Left kidney (tissue), 2 donors: ENCODE results near the gene DNAJC11. TPM values are rescaled to one million over a fixed set of nuclear protein-coding genes. Genes with fewer than 3 reads are reported as not detected.
"Not testable (repeated sequence)": the region's sequence is repeated elsewhere in the genome, so short reads cannot be mapped to it uniquely, and the experiment has no call there.

Experiments used
- DNase-seq: peaks from one replicate; pipeline ENCODE4 v3.0.0-alpha.2; 2013
- polyA plus RNA-seq: library from polyadenylated mRNA; unstranded; fragments of 120-200 nt; gene quantifications from one replicate; pipeline ENCODE4 v1.2.1, GENCODE V29; 2013; ENCODE audit not compliant: insufficient read length

The DNAJC11 gene
- polyA plus RNA-seq, 1 donor: 83.3 TPM

DNA sequence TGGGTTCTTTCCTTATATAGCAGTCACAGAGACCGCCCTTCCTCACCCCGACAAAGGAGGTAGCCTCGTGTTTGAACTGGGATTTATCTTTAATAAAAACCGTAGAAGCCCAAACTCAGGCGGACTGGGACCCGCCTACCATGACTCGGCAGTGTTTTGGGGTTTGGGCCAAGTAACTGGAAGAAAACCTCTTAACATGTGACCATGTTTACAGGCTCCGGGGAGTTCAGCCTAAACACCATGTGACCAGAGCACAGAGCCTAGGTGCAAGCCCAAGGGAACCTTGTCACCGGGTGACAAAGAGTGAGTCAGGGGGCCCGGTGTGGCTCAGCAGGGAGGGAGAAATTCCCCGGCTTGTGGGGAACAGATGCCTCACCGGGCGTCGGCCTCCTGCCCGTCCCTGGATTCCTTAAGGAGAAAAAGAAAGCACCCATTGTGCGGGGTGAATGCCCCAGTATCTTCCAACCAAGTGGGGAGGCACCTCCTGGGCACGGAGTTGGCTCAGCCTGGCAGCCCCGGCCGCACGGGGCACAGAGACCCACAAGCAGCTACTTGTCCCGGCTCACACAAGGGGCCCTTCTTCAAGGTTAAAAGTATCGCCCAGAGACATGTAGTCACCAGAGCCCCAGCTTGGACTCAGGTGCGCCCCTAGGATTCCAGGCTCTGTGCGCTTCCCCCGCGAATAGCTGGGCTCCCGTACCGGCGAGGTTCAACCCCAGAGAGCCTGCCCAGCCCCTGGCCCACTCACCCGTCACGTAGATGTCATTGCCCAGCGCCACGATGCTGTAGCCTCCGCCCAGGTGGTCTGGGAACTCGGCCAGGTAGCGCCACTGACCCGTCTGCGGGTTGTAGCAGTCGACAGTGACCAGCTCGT, 100.3 kb downstream of the DNAJC11 start:
- no peak for DNase-seq

- DNase-seq: no peak
Measured at GRCh38 chr1:6600410-6601048, 101.1 kb downstream of the DNAJC11 start.

GRCh38 chr1:6599991-6600390, 101.6 kb downstream of the DNAJC11 start:
- DNase-seq: not testable (repeated sequence)

- DNase-seq: no peak
Measured at GRCh38 chr1:6599141-6599975, 102.3 kb downstream of the DNAJC11 start.

DNA sequence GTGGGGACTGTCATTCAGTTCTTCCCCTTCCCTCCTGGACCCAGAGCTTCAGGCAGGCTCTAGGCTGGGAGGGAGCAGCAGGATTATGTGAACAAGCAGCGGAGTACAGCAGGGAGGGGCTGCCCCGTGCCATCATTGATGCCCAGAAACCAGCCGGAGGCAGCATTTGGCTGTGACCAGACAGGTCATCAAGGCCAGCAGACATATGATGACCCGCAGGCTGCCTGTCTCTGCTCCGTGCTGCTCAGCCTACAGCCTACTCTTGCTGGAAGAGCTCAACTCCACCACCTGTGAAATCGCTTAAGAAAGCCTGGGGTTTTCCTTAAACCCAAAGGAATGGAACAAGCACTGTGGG, 103.9 kb downstream of the DNAJC11 start:
- DNase-seq: no peak

DNA sequence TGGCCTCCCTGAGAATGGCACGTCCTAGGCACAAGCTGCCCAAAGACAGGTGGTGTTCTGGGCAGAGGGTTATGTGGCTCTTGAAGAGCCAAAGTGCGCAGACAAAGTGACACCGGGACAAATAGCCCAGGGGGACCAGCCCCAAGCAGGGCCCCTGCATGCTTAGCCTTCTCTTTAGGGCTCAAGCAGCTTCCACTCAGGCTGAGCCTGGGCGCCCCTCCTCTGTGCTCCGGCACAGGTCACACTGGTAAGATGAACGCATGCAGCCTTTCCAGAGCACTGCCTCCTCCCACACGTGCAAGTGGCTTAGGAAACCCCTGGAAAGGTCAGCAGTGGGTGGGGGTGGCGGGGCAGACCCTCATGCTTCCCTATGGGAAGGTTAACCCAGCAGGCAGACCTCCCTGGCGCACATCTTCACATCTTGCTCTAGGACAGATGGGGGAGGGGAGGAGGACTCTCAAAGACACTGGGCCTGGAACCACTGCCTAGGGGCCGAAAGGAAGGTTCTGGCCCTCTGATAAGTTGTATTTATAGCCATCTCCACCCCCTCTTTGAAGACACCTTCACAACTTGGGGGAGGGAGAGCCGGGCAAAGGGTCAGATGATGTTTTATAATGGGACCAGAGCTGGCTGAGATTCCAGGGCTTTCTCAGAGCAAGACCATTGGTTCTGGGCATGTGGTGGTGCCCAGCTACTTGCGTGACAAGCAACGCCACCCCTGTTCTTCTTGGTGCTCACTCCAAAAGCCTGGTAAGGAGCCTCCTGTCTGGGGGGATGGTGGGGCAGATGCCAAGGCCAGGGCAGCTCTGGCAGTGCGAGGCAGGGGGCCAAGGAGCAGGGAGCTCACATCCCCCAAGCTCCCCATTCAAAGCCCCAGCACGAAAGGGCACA, 104.5 kb downstream of the DNAJC11 start:
- DNase-seq: no peak

DNA sequence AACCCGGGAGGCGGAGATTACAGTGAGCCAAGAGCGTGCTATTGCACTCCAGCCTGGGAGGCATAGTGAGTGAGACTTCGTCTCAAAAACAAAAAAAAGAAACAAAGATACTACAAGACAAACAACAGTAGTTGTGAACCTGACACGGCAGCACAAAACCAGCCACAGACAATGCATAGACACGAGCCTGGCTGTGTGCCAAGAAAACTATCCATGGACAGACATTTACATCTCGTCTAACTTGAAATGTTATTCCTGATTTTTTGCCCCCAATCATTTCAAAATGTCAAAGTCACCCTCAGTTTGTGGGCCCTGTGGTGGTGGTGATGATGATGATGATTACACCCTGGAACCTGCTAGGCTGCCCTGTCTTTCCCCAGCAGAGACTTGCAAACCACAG, 105.3 kb downstream of the DNAJC11 start:
- no peak for DNase-seq

DNA sequence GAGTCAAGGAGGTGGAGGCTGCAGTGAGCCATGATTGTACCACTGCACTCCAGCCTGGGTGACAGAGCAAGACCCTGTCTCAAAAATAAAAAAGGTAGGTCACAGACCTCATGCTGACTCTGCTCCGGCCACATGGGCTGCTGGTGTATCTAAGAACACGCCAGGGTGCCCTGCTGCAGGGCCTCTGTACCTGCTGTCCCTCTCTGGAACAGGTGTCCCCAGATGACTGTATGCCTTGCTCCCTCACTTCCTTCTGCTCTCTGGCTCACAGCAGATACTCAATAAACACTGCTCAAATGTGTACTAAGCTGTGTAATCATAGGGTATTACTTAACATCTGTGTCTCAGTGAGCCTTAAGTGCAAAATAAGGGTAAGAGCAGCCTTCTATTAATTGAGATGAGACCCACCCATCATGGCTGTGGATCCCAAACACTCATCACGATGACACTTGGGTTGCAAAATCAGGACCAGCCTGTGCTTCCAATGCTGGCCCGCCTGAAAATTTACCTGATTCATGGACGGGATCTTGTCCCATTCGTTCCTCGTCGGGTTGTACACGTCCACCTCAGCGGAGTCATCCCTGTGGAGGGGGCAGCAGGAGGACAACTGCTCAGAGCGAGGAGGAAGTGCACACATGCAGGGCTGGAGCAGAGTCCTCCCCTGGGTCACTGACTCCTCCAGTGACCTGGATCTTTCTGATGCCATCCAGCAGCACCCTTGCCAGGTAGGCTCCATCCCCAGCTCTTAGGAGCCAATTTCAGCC, 106.5 kb downstream of the DNAJC11 start:
- no peak for DNase-seq

- no peak for DNase-seq
Measured at GRCh38 chr1:6593810-6594209, 107.8 kb downstream of the DNAJC11 start.

DNA sequence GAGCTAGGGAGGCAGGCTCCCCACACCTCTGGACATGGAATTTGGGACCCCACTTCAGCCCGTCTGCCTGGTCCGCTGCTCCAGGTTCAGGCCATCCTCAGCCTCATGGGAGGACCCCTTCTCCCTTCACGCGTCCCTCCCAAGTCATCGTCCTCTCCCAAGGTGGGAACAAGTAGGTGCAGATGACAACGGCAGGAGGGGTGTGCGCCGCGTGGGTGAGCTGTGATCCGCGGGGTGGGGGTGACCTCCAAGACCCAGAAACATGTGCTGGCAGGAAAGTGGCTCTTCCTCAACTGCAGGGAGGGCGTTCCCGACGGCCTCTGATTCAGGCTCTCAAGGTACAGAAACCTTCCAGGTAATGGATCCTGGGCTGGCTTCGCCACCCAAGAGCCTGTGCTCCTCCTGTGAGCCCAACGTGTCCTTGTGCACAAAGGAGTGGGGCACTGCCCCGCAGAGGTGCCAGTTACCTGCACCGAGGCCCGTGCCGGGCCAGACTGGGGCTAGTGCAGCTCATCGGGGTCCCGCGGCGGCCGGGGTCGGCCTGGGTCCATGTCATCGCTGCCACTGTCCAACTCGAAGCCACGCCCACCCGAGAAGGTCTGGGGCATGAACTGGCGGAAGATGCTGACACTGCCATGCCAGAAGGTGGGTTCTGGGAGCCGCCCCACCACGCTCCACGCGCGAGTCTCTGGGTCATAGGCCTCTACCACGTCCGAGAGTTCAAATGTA, 108.6 kb downstream of the DNAJC11 start:
- DNase-seq: no peak

GRCh38 chr1:6592441-6592840, 109.2 kb downstream of the DNAJC11 start:
- DNase-seq: no peak

DNA sequence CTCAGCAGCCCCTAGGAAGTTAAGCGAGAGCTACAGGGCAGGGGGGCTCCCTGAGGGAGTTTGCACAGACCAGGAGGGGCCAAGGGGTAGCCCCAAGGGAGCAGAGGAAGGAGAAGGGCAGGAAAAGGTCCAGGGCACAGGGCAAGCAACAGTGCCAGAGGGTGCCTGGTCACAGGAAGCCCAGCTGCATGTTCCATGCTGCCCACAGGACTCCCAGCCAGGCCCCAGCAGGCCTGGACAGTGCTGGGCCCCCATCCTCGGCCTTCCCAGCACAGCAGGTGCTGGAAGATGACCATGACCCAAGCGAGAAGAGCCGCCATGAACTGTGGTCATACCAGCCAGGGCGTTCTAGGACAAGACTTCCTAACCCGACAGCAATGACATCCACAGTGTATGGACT, 110.0 kb downstream of the DNAJC11 start:
- no peak for DNase-seq

DNA sequence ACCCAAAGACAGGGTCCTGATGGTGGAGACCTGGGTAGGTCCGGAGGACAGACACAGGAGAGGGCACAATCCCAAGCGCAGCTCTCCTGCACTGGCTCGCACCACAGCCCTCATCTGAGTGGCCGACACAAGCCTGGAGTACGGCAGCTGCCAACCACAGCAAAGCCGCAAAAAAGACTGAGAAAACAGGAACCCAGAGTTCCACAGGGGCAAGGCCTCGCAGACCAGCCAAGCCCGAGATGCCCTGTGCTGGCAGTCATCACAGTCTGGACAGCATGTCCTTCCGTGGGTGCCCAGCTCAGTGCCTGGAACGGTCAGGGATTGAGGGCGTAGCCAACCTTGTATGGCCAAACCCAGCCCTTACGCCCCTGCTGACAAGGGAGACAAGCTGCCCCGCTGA, 110.4 kb downstream of the DNAJC11 start:
- DNase-seq: no peak

GRCh38 chr1:6590046-6590445, 111.6 kb downstream of the DNAJC11 start:
- DNase-seq: no peak

GRCh38 chr1:6588893-6589520, 112.6 kb downstream of the DNAJC11 start:
- DNase-seq: no peak

- DNase-seq: no peak
Measured at GRCh38 chr1:6588128-6588892, 113.3 kb downstream of the DNAJC11 start.

DNA sequence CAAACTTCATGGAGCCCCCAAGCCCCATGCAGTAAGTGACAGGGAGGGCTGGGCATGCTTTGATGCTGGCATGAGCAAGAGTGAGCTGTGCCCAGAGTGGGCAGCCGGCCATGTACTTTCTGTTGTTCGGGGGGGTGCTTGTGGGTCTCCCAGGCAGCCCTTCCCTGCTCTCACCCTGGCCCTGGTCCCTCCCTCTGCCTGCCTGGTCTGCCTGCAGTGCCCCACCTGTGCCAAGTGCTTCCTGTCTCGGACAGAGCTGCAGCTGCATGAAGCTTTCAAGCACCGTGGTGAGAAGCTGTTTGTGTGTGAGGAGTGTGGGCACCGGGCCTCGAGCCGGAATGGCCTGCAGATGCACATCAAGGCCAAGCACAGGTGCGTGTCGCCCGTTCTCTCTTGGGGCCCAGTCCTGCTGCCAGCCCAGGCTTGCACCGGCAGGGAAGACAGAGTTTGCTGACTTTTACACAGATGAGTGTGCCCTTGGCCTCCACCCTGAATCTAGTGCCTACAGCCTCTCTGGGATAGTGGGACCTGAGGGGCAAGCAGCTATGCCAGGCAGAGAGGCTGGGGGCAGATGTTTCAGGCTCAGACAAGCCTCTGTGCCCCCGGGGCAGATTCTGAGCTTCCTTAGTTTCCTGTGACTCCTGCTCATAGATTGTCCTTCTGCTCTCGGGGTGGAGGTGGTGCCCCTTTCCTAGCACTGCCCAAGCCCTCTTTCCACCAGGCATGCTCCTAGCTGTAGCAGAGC, 114.2 kb downstream of the DNAJC11 start:
- no peak for DNase-seq

DNA sequence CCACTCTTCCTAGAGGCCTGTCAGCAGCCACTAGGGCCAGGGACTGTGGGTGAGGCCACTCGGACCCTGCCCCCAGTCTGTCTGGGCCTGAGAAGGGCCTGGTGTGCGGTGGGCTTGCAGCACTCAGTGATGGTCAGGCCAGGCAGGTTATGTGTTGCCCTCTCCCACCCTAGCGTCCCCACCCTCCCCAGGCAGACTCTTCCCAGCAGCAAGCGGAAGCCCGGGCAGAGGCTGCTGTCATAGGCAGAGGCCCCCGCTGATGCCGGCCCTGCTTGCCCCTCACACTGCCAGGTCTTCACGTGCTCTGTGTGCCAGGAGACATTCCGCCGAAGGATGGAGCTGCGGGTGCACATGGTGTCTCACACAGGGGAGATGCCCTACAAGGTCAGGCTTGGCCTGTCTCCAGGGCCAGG, 115.2 kb downstream of the DNAJC11 start:
- no peak for DNase-seq
